NB4 (cell line): ENCODE measurements around the gene LRP2BP.

ENCODE experiments used
- DNase-seq: peaks from one replicate; pipeline ENCODE4 v3.0.0; 2010; ENCODE audit warnings: low read depth
- H3K4me3 ChIP-seq: one replicate; pipeline ENCODE4 v1.5.1; 2011; ENCODE audit warnings: mild to moderate bottlenecking, low read depth, low read length, moderate library complexity
- CTCF ChIP-seq: IDR thresholded peaks from one replicate; pipeline ENCODE4 v1.5.1; 2012; ENCODE audit warnings: low read depth, low read length
- MAX ChIP-seq: IDR thresholded peaks from 2 replicates; pipeline ENCODE4 v1.6.1; 2011; ENCODE audit warnings: low read depth, low read length
- MYC ChIP-seq: IDR thresholded peaks from 2 replicates; pipeline ENCODE4 v1.6.1; 2011; ENCODE audit warnings: low read depth, low read length
- POLR2A ChIP-seq: IDR thresholded peaks from 2 replicates; pipeline ENCODE4 v1.6.1; 2011; ENCODE audit warnings: mild to moderate bottlenecking; ENCODE audit not compliant: insufficient read length; ENCODE audit errors: extremely low read depth

The LRP2BP gene

GRCh38 chr4:185357733-185358440, 37.8 kb downstream of the LRP2BP start:
- no peak for TF ChIP-seq MYC
- no peak for TF ChIP-seq MAX
- TF ChIP-seq POLR2A = no peak
- no peak for TF ChIP-seq CTCF
- DNase-seq = no peak
- no peak overlapping the region for H3K4me3 ChIP-seq

- no peak for TF ChIP-seq MAX
- TF ChIP-seq POLR2A = no peak
- no peak for TF ChIP-seq MYC
- TF ChIP-seq CTCF = no peak
- H3K4me3 ChIP-seq = no peak overlapping the region
- no peak for DNase-seq
Observed at GRCh38 chr4:185357211-185357610, 38.5 kb downstream of the LRP2BP start.

- DNase-seq = no peak
- H3K4me3 ChIP-seq = no peak overlapping the region
- TF ChIP-seq POLR2A = no peak
- no peak for TF ChIP-seq MYC
- TF ChIP-seq MAX = no peak
- no peak for TF ChIP-seq CTCF
Observed at GRCh38 chr4:185352741-185353140, 43.0 kb downstream of the LRP2BP start.

- H3K4me3 ChIP-seq = no peak overlapping the region
- TF ChIP-seq MAX = no peak
- TF ChIP-seq POLR2A = no peak
- no peak for TF ChIP-seq CTCF
- no peak for TF ChIP-seq MYC
- DNase-seq = no peak
Observed at GRCh38 chr4:185352202-185352601, 43.5 kb downstream of the LRP2BP start.

GRCh38 chr4:185351691-185352090, 44.0 kb downstream of the LRP2BP start:
- TF ChIP-seq CTCF = no peak
- no peak overlapping the region for H3K4me3 ChIP-seq
- no peak for DNase-seq

GRCh38 chr4:185346975-185347601, 48.6 kb downstream of the LRP2BP start:
- DNase-seq = no peak
- H3K4me3 ChIP-seq = no peak overlapping the region
- no peak for TF ChIP-seq CTCF
- no peak for TF ChIP-seq MYC
- TF ChIP-seq POLR2A = no peak
- TF ChIP-seq MAX = no peak
